Glutamatergic neuron (in vitro differentiated cells): ENCODE measurements around the gene ARHGEF28. TPM values are rescaled to one million over a fixed set of nuclear protein-coding genes. Genes with fewer than 3 reads are reported as not detected.
A peak's percentile ranks its signal among the peaks of the same experiment; 100 is the strongest.

Experiments
- DNase-seq: peaks from one replicate; pipeline ENCODE4 v3.0.0; 2022
- H3K27ac Mint-ChIP-seq: one replicate; pipeline ENCODE4 v1.8.0; 2020; ENCODE audit warnings: mild to moderate bottlenecking, mixed read lengths, inconsistent platforms; ENCODE audit not compliant: unreplicated experiment
- H3K27me3 Mint-ChIP-seq: one replicate; pipeline ENCODE4 v1.8.0; 2020; ENCODE audit warnings: mild to moderate bottlenecking, moderate library complexity, mixed read lengths, inconsistent platforms; ENCODE audit not compliant: unreplicated experiment
- H3K36me3 Mint-ChIP-seq: one replicate; pipeline ENCODE4 v1.8.0; 2020; ENCODE audit warnings: mild to moderate bottlenecking, mixed read lengths, inconsistent platforms; ENCODE audit not compliant: unreplicated experiment
- H3K4me1 Mint-ChIP-seq: one replicate; pipeline ENCODE4 v1.8.0; 2020; ENCODE audit warnings: mild to moderate bottlenecking, low read depth, mixed read lengths, inconsistent platforms; ENCODE audit not compliant: unreplicated experiment
- H3K4me3 Mint-ChIP-seq: one replicate; pipeline ENCODE4 v1.8.0; 2020; ENCODE audit warnings: mild to moderate bottlenecking, mixed read lengths, inconsistent platforms; ENCODE audit not compliant: unreplicated experiment
- H3K9me3 Mint-ChIP-seq: one replicate; pipeline ENCODE4 v1.8.0; 2020; ENCODE audit warnings: mild to moderate bottlenecking, moderate library complexity, mixed read lengths, inconsistent platforms; ENCODE audit not compliant: unreplicated experiment
- total RNA-seq: library from RNA; stranded (reverse); fragmentation: NEBNext Ultra II Directional; extraction: Animal tissue kit (Norgen Biotek cat#: 25700); gene quantifications from one replicate; pipeline ENCODE4 v1.2.1, GENCODE V29; 2021; ENCODE audit not compliant: unreplicated experiment
- TF ChIP-seq, protein P1 (sequence below): fragments of 200-600 bp; sonication (generic); IDR thresholded peaks from one replicate; pipeline ENCODE4 v1.5.0; 2021; ENCODE audit not compliant: partially characterized antibody, unreplicated experiment

The ARHGEF28 gene
- total RNA-seq, 1 donor from 2014 or later: 0.47 TPM

DNA sequence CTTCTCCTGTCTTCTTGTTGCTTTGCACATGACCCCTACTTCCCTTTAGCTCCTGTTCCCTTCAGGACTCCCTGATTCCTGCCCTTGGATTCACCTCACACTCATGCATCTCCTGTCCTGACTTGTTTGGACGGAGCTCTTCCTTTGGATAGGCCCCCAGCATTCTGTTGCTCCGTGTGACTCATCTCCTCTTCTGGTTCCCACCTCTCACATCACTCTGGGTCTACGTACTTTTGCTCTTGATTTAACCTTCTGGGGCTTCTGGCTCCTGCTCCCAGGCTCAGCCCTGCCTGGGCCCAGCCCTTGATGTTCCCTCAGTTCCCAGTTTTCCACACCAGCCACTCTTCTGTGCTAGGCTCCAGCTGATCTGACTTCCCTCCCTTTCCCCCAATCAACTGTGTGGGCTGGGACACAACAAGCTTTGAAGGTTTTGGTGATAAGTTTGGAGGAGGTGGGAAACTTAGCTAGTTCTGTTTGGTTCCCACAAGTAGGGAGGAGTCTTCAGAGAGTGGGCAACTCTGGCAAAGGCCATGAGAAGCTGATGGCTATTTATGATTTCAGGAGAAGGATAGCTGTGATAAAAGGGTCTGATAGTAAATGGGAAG is 331.5 kb downstream of the ARHGEF28 start:
- Mint-ChIP-seq H3K4me3 (no peak overlapping the region), H3K4me1 (peaks cover 14% of the 10 kb centered on the region), H3K36me3 (peaks cover 9% of the 10 kb centered on the region), H3K27ac (no peak overlapping the region), H3K9me3 (peaks cover 4% of the 10 kb centered on the region), H3K27me3 (no peaks in the 10 kb centered on the region)
- no peak for DNase-seq
- TF ChIP-seq, protein P1, sequence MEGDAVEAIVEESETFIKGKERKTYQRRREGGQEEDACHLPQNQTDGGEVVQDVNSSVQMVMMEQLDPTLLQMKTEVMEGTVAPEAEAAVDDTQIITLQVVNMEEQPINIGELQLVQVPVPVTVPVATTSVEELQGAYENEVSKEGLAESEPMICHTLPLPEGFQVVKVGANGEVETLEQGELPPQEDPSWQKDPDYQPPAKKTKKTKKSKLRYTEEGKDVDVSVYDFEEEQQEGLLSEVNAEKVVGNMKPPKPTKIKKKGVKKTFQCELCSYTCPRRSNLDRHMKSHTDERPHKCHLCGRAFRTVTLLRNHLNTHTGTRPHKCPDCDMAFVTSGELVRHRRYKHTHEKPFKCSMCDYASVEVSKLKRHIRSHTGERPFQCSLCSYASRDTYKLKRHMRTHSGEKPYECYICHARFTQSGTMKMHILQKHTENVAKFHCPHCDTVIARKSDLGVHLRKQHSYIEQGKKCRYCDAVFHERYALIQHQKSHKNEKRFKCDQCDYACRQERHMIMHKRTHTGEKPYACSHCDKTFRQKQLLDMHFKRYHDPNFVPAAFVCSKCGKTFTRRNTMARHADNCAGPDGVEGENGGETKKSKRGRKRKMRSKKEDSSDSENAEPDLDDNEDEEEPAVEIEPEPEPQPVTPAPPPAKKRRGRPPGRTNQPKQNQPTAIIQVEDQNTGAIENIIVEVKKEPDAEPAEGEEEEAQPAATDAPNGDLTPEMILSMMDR: no peak

DNA sequence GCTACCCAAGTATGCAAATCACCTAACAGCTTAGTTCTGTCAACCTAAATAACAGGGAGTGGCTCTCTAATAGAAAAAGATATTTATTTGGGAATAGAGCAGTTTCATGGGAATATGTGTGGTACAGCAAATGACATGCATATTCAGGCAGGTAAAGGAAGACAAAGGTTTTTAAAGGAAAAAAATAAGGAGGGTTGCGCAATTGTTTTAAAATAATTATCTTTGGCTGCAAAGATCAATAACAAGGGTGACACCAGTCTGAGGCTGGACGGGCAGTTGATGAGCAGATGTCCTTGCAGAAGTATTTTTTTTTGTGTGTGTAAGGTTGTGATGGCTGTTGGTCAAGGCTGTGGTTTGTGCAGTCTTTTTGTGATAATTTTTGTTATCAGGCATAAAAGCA is 332.0 kb downstream of the ARHGEF28 start:
- no peak for DNase-seq
- Mint-ChIP-seq H3K27me3 (no peaks in the 10 kb centered on the region), H3K4me3 (no peak overlapping the region), H3K36me3 (peaks cover 9% of the 10 kb centered on the region), H3K27ac (peak overlapping the region; percentile 4), H3K9me3 (peaks cover 3% of the 10 kb centered on the region), H3K4me1 (peaks cover 14% of the 10 kb centered on the region)
- TF ChIP-seq, protein P1: no peak

DNA sequence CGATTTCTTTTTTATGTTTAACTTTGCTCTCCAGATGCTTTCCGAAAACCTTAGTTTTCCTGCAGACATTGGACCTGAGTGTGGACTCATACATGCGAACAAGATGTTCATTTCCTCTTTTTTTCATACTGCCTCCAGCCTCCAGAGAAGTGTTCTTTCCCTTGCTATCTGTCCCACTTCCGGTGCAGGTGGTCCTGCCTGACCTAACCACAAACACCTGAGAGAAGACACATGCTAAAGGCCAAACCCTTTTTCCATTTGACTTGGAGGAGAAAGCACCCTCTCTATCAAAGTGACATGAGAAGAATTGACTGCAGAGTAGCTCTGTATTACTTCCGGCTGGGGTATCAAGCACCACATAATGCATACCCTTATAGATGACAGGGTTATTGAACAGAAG is 334.0 kb downstream of the ARHGEF28 start:
- TF ChIP-seq, protein P1: no peak
- H3K9me3 Mint-ChIP-seq: peaks cover 2% of the 10 kb centered on the region
- no peak for DNase-seq
- H3K27me3 Mint-ChIP-seq: no peaks in the 10 kb centered on the region
- peaks cover 9% of the 10 kb centered on the region for H3K36me3 Mint-ChIP-seq
- H3K4me3 Mint-ChIP-seq: no peak overlapping the region
- peaks cover 19% of the 10 kb centered on the region for H3K4me1 Mint-ChIP-seq
- no peak overlapping the region for H3K27ac Mint-ChIP-seq

DNA sequence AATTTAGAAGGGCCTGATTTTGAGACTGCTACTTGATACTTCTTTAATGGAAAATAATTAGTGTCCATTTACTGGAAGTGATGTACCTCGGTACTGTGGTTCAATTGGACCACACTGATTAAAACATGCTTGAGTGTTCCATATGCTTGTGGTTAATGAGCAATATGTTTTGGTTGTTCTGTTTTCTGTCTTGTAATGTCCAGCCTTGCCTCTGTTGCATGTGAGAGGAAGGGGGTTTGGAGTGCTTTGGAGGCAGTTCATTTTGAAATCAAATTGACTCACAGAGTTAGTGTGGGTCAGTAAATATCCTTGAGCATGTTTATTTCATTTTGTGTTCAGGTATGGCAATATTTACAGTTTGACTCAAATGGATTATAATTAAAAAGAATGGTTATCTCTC is 334.4 kb downstream of the ARHGEF28 start:
- H3K27me3 Mint-ChIP-seq: no peaks in the 10 kb centered on the region
- H3K4me3 Mint-ChIP-seq: no peak overlapping the region
- peaks cover 2% of the 10 kb centered on the region for H3K9me3 Mint-ChIP-seq
- TF ChIP-seq, protein P1: no peak
- peaks cover 9% of the 10 kb centered on the region for H3K36me3 Mint-ChIP-seq
- H3K27ac Mint-ChIP-seq: no peak overlapping the region
- H3K4me1 Mint-ChIP-seq: peaks cover 16% of the 10 kb centered on the region
- no peak for DNase-seq

DNA sequence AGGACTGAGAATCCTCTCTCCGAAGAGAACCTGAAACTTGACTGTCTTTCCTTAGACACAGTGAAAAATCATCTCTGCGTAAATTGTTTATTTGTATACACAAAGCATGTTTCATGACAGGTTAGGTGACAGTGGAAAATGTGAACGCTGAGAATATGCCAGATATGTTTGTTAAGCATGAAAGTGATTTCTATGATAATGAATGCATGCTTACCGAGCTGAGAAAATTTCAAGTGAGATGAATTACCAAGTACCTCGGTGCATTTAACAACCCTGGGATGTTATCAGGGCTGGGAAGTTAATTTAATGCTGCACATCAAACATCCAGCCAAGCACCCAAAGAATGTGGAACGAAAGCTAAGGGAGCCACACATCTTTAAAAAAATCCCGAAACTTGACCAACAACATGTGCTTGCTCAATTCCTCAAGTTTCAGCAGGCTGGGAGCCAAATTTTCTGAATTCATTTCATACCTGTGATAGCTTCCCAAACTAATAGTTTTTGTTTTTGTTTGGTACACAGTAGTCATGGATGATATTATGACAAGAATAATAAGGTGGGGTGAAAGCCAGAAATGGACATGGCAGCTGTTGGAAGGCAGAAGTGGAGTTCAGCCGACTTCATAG is 336.9 kb downstream of the ARHGEF28 start:
- Mint-ChIP-seq H3K36me3 (no peaks in the 10 kb centered on the region), H3K9me3 (peaks cover 2% of the 10 kb centered on the region), H3K27me3 (no peaks in the 10 kb centered on the region), H3K4me1 (peaks cover 13% of the 10 kb centered on the region), H3K4me3 (no peak overlapping the region), H3K27ac (no peak overlapping the region)
- no peak for DNase-seq
- TF ChIP-seq, protein P1: no peak
